GM18502 (cell line): ENCODE results near the gene LMAN2L.

ENCODE experiments used
- ATAC-seq: cut with Tn5 transposase; IDR thresholded peaks from one replicate; pipeline ENCODE4 v1.9.1; 2021; ENCODE audit warnings: mild to moderate bottlenecking; ENCODE audit not compliant: unreplicated experiment, poor library complexity

LMAN2L gene

GRCh38 chr2:96739633-96740428 is at the start of gene LMAN2L:
Gene LMAN2L, minus strand, starts transcription at chr2:96740064. Its CDS starts 24 bp downstream, at chr2:96740040.
- ATAC-seq, result peak; percentile 99

GRCh38 chr2:96789245-96789617 is 49.4 kb upstream of the LMAN2L start:
- ATAC-seq, result no peak

GRCh38 chr2:96788442-96789244 is 48.8 kb upstream of the LMAN2L start:
- ATAC-seq, result no peak

- ATAC-seq, result no peak
These were observed 47.5 kb upstream of the LMAN2L start for GRCh38 chr2:96787411-96787810.

- no peak for ATAC-seq
These were observed 43.5 kb upstream of the LMAN2L start for GRCh38 chr2:96783388-96783787.

GRCh38 chr2:96775160-96775559 is 35.3 kb upstream of the LMAN2L start:
- ATAC-seq, result no peak

- ATAC-seq, result peak; percentile 38
These were observed 34.1 kb upstream of the LMAN2L start for GRCh38 chr2:96773922-96774321.

GRCh38 chr2:96772903-96773671 is 33.2 kb upstream of the LMAN2L start:
- peak; percentile 52 for ATAC-seq

GRCh38 chr2:96771796-96772618 is 32.1 kb upstream of the LMAN2L start:
- ATAC-seq, result no peak

- no peak for ATAC-seq
These were observed 30.8 kb upstream of the LMAN2L start for GRCh38 chr2:96770442-96771202.

GRCh38 chr2:96769814-96770213 is 29.9 kb upstream of the LMAN2L start:
- no peak for ATAC-seq

GRCh38 chr2:96768083-96768561 is 28.3 kb upstream of the LMAN2L start:
- ATAC-seq, result peak; percentile 46

GRCh38 chr2:96767135-96767871 is 27.4 kb upstream of the LMAN2L start:
- no peak for ATAC-seq

- ATAC-seq, result no peak
These were observed 24.4 kb upstream of the LMAN2L start for GRCh38 chr2:96764253-96764637.

GRCh38 chr2:96763511-96764252 is 23.8 kb upstream of the LMAN2L start:
- no peak for ATAC-seq

GRCh38 chr2:96762529-96763311 is 22.9 kb upstream of the LMAN2L start:
- ATAC-seq, result no peak
